Measurements from ENCODE around the gene ADIG.

DNA sequence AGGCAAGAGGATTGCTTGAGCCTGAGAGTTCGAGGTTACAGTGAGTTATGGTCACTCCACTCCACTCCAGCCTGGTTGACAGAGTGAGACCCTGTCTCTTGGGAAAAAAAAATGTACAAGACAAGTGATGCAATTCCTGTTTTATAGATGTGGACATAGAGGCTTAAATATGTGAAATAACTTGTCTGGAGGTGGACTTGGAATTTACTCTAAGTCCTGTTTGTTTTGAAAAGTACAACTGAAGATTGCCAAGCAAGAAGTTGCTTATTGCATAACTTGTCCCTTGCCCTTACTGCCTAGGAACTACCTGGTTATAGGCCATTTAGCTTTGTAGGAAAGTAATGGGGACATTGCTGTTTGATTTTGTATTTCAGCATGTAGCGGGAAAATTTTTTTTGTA is 26.0 kb upstream of the ADIG start:
- no peak for TF ChIP-seq POLR2A (IDR thresholded peaks at IDR 0.05; ENCODE audit: low read depth)
- TF ChIP-seq CTCF (IDR thresholded peaks at IDR 0.05) = no peak
- TF ChIP-seq POLR2AphosphoS5 (IDR thresholded peaks at IDR 0.05) = no peak
